Measurements from ENCODE around the gene OPCML.

The OPCML gene

DNA sequence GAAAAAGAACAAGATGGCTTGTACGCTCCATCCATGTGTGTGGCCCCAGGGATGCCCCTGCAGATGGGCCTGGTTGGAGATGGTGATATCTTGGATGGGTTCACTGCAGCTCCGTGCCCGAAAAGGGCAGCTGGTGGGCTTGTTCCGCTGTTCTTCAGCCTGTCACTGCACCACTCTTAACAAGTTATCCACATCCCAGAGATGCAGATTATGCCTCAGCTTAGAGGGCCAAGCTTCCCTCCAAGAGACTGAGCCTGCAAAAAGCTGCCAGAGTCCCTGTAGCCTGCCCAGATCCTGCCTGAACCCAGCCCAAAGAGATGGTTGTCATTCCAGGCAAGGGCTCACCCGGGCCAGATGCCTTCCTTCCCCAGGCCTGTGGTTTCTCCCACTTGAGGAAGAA is 308.0 kb downstream of the OPCML start:
- DNase-seq, result no peak

DNA sequence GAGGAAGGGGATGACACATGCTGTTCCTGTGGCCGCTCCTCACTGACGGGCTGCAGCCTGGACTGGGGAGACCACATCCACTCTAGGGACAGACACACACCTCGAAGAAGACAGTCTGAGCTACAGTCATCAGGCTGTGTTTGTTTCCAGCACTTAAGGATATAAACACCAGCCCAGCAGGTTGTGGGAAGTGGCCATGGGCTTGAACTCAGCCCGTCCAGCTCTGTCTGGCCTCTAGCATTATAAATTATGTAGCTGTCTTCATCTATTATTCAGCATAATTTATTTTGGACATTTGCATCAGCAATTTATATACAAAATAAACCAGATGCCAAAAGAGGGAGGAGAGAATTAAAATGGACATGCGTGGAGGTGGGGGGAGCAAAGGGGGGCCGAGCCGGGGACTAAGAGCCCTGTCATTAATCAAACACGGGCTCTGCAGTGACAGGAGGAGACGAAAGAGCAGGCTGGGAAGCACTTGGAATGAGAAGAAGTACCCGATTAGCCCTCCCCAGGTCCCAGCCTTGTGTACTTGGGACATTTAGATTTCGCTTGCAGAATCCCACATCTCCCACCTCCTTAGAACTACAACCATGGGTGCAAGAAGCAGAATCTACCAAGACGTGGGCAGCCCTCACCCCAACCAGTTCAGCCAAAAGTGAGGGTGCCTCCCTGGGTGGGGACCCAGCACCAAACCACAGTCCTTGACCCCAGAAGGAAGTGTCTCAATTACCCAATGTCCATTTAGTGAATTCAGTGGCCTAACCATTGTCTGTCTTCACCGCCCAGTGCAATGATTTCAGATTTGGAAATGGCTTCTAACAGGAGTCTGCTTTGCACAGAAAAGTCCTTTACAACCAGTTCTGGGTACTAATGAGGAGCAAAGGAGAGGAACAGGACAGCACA is 309.6 kb downstream of the OPCML start:
- DNase-seq, result no peak

GRCh38 chr11:133219543-133219942 is 312.8 kb downstream of the OPCML start:
- no peak for DNase-seq

GRCh38 chr11:133216813-133217212 is 315.5 kb downstream of the OPCML start:
- no peak for DNase-seq

GRCh38 chr11:133215596-133216230 is 316.6 kb downstream of the OPCML start:
- DNase-seq, result no peak

- no peak for DNase-seq
Measured at GRCh38 chr11:133214646-133215045, 317.7 kb downstream of the OPCML start.

- DNase-seq, result no peak
Measured at GRCh38 chr11:133212201-133212600, 320.1 kb downstream of the OPCML start.

GRCh38 chr11:133207995-133208394 is 324.3 kb downstream of the OPCML start:
- no peak for DNase-seq

DNA sequence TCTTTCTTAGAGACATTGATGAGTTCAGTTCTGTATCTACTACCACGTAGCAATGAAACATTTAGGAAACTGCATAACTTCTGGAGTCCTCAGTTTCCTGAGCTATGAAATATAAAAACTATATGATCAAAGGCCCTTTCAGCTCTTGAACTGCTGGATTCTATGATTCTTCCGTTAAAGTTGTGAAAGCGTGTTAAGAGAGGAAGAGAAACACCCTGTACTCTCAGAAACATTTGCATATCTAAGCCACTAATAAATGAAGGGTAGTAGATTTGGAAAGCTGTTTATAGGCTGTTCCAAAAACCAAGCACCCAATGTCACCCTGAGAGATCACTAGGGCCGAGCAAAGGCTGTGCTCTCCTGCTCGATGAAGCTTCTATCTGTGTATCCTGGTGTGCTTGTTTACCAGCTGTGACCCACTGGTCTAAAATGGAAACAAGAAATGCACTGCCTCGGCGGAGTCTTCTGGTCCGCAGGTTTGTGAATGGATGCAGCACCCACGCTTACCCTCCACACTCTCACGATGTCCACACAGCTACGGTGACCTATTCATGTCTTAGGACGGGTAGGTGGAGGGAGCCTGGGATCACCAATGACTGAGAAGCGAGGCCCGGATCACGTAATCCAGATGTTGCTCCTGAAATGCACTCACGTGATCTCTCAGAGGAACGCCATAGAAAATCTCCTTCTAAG is 325.8 kb downstream of the OPCML start:
- no peak for DNase-seq

GRCh38 chr11:133204158-133204557 is 328.1 kb downstream of the OPCML start:
- DNase-seq, result no peak

DNA sequence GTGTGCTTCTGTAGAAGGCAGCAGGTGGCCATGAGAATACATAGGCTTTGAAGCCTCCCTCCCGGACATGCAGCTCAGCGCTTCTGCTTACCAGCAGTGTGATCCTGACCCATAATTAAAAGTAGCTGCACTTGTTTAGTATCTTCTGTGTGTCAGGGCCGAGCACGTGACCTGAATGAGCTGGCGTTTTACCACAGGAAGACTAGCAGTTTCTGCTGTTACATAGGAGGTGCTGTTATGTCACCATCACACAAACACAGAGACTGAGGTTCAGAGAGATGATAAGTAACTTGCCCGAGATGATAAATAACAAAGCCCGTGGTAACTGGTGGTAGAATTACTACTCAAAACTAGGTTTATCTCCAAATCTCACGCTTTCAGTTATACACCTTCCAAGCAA is 329.5 kb downstream of the OPCML start:
- no peak for DNase-seq

DNA sequence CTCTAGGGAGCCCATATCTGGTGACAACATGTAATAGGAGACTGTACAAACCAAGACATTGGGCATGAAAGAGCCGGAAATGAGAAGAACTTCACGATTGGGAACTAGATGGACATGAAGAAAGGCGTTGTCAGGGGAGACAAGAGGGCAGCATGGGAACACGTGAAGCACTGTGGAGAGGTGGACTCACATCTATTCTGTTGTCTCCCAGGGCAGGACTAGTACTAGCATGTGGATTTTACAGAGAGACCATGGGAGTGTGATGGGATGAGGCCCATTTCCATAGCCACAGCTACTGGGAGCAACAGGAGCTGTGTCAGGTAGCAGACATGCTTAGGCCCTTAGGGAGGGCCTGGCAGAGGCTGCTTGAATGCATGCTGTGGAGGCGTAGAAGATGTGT is 333.9 kb downstream of the OPCML start:
- DNase-seq, result no peak

DNA sequence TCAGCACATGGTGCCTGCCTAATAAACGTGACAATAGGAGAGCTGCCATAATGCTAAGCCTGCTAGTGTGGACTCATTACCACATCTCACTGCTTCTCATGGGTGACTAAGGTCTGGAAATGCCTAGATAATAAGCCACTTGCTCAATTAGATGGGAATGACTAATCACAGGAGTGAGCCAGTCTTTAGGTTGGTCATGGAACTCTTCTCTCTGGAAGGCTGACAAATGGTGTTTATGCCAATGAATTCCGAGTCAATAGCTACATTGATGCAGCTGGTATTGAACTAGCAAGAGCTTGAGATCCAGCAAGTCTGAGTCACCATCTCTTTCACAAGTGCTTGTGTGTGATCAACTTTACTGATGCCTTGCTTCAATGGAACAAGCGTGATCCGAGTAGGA is 334.9 kb downstream of the OPCML start:
- DNase-seq, result no peak

DNA sequence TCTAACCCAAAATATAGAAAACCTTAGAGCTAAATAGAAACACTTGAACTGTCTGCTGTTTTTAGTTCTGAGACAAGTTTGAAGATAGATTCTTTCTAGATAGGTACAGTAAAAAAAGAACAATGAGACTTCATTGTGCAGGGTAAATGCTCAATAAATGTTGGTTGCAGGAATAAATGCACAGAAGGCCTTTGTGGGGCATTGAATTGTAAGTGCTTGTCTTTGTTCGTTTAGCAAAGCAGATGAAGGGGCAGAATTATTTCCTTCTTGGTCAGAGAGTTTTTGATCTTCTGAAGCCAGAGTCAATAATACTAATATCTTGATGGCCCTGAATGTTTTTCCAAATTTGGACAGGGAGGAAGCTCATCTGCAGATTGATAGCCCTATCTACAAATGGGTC is 340.4 kb downstream of the OPCML start:
- no peak for DNase-seq

DNA sequence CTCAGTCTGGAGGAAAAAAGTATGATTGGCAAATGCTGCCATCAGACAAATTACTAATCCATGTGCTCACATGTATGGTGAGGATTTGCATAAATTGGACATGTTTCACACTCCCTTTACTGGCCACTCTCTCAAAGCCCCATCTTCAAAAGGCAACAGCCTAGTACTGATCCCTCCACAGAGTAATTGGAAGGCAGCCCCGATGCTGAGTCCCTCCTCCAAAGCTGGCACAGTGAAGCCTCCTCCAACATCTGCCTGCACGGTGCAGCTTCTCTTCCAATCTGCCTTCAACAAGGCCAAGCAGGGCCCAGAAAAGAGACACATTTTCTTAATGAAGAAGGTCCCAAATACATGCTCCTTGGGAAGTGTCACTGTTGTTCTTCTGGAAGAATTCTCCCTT is 350.6 kb downstream of the OPCML start:
- no peak for DNase-seq

- no peak for DNase-seq
Measured at GRCh38 chr11:133181066-133181465, 351.2 kb downstream of the OPCML start.

DNA sequence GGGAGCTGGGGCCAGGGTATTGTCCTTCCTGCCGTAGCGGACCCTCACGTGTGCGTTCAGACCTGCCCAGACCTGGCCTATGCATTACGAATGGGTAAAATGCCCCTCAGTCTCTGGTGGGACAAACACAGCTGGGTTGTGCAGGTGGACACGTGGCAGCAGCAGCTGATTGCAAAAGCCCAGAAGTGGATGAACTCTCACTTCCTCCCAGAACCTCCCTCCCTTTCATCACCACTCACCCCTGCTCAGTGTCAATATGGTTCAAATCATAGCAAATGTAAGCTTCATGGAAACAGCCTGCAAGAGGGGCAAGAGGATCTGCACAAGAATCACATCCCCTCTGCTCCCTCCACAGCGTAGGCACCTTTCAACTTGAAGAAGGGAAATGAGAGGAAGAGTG is 352.1 kb downstream of the OPCML start:
- no peak for DNase-seq

DNA sequence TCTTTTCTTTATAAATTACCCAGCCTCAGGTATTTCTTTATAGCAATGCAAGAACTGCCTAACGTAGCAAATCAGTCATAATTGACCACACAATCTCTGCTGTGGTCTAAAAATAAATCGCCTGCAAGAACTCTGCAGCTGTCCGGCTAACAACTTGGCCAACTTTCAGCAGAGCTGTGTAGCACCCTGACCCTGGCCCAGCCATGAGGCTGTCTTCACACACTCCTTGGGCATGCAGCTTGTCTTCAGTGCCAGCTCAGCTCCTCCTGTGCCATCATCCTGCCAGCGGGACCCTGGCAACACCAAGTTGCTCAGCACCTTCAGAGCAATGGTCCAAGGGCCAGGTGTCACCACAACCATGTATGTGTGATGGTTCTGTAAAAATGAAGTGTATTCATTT is 355.6 kb downstream of the OPCML start:
- DNase-seq, result no peak

DNA sequence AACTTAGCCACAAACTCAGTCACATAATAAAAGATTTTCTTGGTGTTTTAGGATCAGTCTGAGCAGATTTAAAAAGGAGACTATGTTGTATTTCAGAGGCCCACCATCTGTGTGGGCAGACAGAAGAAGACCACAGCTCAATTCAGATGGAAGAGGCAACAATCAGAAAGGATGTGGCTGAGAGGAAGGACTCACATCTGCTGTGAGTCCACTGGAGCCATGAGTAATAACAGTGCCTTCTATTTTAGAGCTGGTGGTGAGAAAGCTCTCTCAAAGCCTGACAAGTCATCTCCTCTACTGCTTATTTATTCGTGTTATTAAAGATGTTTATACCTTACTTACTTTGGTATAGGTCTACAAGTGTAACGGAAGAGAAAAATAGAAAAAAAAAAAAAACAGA is 357.2 kb downstream of the OPCML start:
- DNase-seq, result no peak

GRCh38 chr11:133173810-133174412 is 358.4 kb downstream of the OPCML start:
- no peak for DNase-seq

DNA sequence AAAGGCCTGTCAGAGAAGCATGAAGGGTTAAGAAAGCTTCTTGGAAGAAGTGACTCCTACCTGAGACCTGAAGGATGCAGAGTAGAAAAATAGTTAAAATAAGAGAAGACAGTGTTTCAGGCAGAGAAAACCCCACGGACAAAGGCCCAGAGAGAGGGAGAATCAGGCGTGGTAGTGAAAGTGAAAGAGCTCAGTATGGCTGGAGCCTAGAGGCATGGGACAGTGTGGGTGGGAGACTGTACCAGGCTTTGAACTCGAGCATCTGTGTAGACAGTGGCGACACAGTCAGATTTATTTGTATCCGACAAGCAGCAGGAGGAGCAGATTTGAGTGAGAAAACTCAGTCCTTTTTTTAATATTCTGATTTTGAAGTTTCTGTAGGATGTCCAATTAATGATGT is 360.0 kb downstream of the OPCML start:
- DNase-seq, result no peak

GRCh38 chr11:133171374-133171773 is 360.9 kb downstream of the OPCML start:
- DNase-seq, result no peak

DNA sequence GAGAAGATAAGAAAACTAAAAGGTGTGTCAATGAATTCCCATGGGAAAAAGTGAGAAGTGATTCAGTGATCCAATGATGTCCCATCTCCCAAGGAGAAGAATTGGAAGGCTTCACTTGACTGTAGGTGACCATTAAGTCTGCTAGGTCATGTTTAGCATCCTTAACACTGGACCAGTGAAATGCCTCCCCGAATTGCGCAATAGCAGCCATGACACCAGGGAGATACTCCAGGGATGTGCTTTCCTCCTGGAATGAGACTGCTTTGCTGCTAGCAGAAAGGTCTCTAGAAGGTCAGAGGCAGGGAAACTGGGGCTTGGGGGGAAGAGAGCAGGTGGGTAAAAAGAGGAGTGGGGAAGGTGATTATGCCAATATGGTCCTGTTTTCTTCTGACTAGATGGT is 364.3 kb downstream of the OPCML start:
- no peak for DNase-seq

- no peak for DNase-seq
Measured at GRCh38 chr11:133166662-133167061, 365.6 kb downstream of the OPCML start.

Data from stimulated activated CD4-positive, alpha-beta T cell treated with anti-CD3 and anti-CD28 coated beads, Interleukin-4, amount 100 ng/mL, for 24 hours (primary cell).